Loucy (cell line): ENCODE measurements around the gene SEMA4C.

Source experiments
- H2AFZ ChIP-seq: fragments of 200-600 bp; sonication (generic); 2 replicates; pipeline ENCODE4 v1.6.0; 2016; ENCODE audit warnings: antibody characterized with exemption, mild to moderate bottlenecking, low read length, moderate library complexity
- H3F3A ChIP-seq: fragments of 200-600 bp; 2 replicates; pipeline ENCODE4 v1.6.0; 2016; ENCODE audit warnings: antibody characterized with exemption, low read depth, mild to moderate bottlenecking
- H3K27me3 ChIP-seq: fragments of 200-600 bp; sonication (generic); 2 replicates; pipeline ENCODE4 v1.6.1; 2014; ENCODE audit warnings: low read length, mild to moderate bottlenecking; ENCODE audit not compliant: insufficient read depth, poor library complexity, severe bottlenecking
- H3K36me3 ChIP-seq: fragments of 200-600 bp; sonication (generic); 2 replicates; pipeline ENCODE4 v1.6.1; 2016; ENCODE audit warnings: low read length; ENCODE audit not compliant: insufficient read depth
- H3K4me1 ChIP-seq: fragments of 200-600 bp; sonication (generic); 2 replicates; pipeline ENCODE4 v1.5.1; 2014; ENCODE audit warnings: low read length, mild to moderate bottlenecking; ENCODE audit not compliant: insufficient read depth, poor library complexity, severe bottlenecking
- H3K4me2 ChIP-seq: fragments of 200-600 bp; sonication (generic); 2 replicates; pipeline ENCODE4 v1.6.0; 2014; ENCODE audit warnings: antibody characterized with exemption, low read length, low read depth, mild to moderate bottlenecking; ENCODE audit not compliant: poor library complexity, severe bottlenecking
- H3K4me3 ChIP-seq: fragments of 200-600 bp; sonication (generic); 2 replicates; pipeline ENCODE4 v1.5.1; 2014; ENCODE audit warnings: low read length, mild to moderate bottlenecking, mixed read lengths; ENCODE audit not compliant: poor library complexity, severe bottlenecking
- H3K79me2 ChIP-seq: fragments of 200-600 bp; sonication (generic); 2 replicates; pipeline ENCODE4 v1.6.1; 2014; ENCODE audit warnings: low read length; ENCODE audit not compliant: insufficient read depth
- H3K9ac ChIP-seq: fragments of 200-600 bp; sonication (generic); 2 replicates; pipeline ENCODE4 v1.6.0; 2014; ENCODE audit warnings: mild to moderate bottlenecking, low read depth, low read length, moderate library complexity; ENCODE audit not compliant: poor library complexity, severe bottlenecking
- H3K9me2 ChIP-seq: fragments of 200-600 bp; sonication (generic); replicated peaks from 2 replicates; pipeline ENCODE4 v1.6.1; 2016; ENCODE audit warnings: low read depth, low read length, mixed read lengths
- H3K9me3 ChIP-seq: fragments of 200-600 bp; sonication (generic); 2 replicates; pipeline ENCODE4 v1.6.1; 2014; ENCODE audit warnings: mild to moderate bottlenecking, antibody characterized with exemption, low read length, low read depth; ENCODE audit not compliant: insufficient read depth
- H4K20me1 ChIP-seq: fragments of 200-600 bp; sonication (generic); 2 replicates; pipeline ENCODE4 v1.6.0; 2014; ENCODE audit warnings: antibody characterized with exemption, low read length, mild to moderate bottlenecking; ENCODE audit not compliant: insufficient read depth, poor library complexity, severe bottlenecking
- CTCF ChIP-seq: fragments of 200-600 bp; sonication (generic); conservative IDR thresholded peaks from 2 replicates; pipeline ENCODE4 v1.5.1; 2014; ENCODE audit warnings: mild to moderate bottlenecking, antibody characterized with exemption, low read length
- EZH2phosphoT487 ChIP-seq: fragments of 200-600 bp; IDR thresholded peaks from 2 replicates; pipeline ENCODE4 v1.6.1; 2018; ENCODE audit warnings: antibody characterized with exemption, mild to moderate bottlenecking, moderate library complexity, borderline replicate concordance

The SEMA4C gene

GRCh38 chr2:96853321-96853720 is 16.6 kb downstream of the SEMA4C start:
- no peaks in the 10 kb centered on the region for H3F3A ChIP-seq
- no peak overlapping the region for H3K9ac ChIP-seq
- peaks cover 25% of the 10 kb centered on the region; the same call in 1 of the 2 replicates for H3K36me3 ChIP-seq

DNA sequence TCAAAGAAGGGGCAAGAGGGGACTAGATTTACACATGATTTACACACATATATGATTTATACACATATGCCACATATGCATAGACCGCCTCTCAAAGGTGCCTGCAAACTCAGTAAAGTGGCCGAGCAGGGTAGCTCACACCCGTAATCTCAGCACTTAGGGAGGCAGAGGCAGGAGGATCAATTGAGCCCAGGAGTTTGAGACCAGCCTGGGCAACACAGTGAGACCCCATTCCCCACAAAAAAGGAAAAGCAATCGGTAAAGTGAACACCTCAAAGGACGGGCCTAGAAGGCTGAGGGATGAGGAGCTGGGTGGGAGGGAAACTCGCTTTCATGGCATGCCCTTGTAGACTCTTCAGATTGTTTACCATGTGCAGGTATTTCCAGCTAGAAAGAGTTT is 17.2 kb downstream of the SEMA4C start:
- no peaks in the 10 kb centered on the region for H3F3A ChIP-seq
- no peak overlapping the region for H3K4me3 ChIP-seq
- H3K9me3 ChIP-seq: no peaks in the 10 kb centered on the region
- no peak overlapping the region for H3K4me2 ChIP-seq
- no peak overlapping the region for H3K9ac ChIP-seq
- no peak overlapping the region for H2AFZ ChIP-seq
- no peaks in the 10 kb centered on the region for H3K9me2 ChIP-seq
- H3K27me3 ChIP-seq: no peaks in the 10 kb centered on the region
- TF ChIP-seq EZH2phosphoT487 (no peak), CTCF (no peak)
- peaks cover 7% of the 10 kb centered on the region for H4K20me1 ChIP-seq
- H3K4me1 ChIP-seq: peaks cover 26% of the 10 kb centered on the region
- H3K79me2 ChIP-seq: peaks cover 31% of the 10 kb centered on the region
- peaks cover 32% of the 10 kb centered on the region; the same call in 1 of the 2 replicates for H3K36me3 ChIP-seq

More at GRCh38 chr2:96853321-96853720, 16.6 kb downstream of the SEMA4C start:
- H4K20me1 ChIP-seq: peaks cover 7% of the 10 kb centered on the region
- TF ChIP-seq CTCF: no peak
- TF ChIP-seq EZH2phosphoT487: no peak
- no peak overlapping the region for H2AFZ ChIP-seq
- peaks cover 20% of the 10 kb centered on the region for H3K4me1 ChIP-seq
- no peak overlapping the region for H3K4me2 ChIP-seq
- H3K9me3 ChIP-seq: no peaks in the 10 kb centered on the region
- H3K9me2 ChIP-seq: no peaks in the 10 kb centered on the region
- H3K27me3 ChIP-seq: no peaks in the 10 kb centered on the region
- no peak overlapping the region for H3K4me3 ChIP-seq
- peaks cover 31% of the 10 kb centered on the region for H3K79me2 ChIP-seq

- Histone ChIP-seq H3F3A (no peaks in the 10 kb centered on the region), H3K9me3 (no peaks in the 10 kb centered on the region), H4K20me1 (no peaks in the 10 kb centered on the region), H3K27me3 (no peaks in the 10 kb centered on the region), H2AFZ (no peak overlapping the region), H3K4me1 (peaks cover 8% of the 10 kb centered on the region), H3K79me2 (no peaks in the 10 kb centered on the region), H3K4me2 (no peak overlapping the region), H3K9me2 (no peaks in the 10 kb centered on the region), H3K4me3 (no peak overlapping the region), H3K9ac (no peak overlapping the region), H3K36me3 (peaks cover 31% of the 10 kb centered on the region; the same call in 1 of the 2 replicates)
- TF ChIP-seq CTCF (no peak), EZH2phosphoT487 (no peak)
Measured at GRCh38 chr2:96848264-96848663, 21.6 kb downstream of the SEMA4C start.
